ENCODE results near the gene DRD5.

DNA sequence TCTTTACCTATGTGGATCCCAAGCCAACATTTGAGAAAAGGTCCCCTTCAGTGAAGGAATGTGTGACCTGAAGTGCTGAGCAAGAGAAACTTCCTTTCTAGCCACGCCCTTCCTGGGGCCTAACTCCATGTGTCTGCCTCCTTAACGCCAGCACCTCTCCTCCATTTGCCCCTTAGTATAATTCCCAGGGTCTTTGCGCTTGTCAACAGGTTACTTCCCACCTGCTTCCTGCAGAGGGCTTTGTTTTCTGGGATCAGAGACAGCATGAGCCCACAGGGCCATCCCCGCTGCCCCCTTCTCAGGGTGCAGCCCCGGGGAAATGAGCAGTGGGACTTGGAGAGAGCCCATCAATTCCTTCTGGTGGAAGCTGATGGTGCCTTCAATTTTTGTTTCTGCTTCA is 45.9 kb upstream of the DRD5 start:
- TF ChIP-seq POLR2AphosphoS5 (IDR thresholded peaks at IDR 0.05) (no peak), EP300 (IDR thresholded peaks at IDR 0.05) (no peak), POLR2A (IDR thresholded peaks at IDR 0.05) (no peak)
- TF ChIP-seq, protein P1, sequence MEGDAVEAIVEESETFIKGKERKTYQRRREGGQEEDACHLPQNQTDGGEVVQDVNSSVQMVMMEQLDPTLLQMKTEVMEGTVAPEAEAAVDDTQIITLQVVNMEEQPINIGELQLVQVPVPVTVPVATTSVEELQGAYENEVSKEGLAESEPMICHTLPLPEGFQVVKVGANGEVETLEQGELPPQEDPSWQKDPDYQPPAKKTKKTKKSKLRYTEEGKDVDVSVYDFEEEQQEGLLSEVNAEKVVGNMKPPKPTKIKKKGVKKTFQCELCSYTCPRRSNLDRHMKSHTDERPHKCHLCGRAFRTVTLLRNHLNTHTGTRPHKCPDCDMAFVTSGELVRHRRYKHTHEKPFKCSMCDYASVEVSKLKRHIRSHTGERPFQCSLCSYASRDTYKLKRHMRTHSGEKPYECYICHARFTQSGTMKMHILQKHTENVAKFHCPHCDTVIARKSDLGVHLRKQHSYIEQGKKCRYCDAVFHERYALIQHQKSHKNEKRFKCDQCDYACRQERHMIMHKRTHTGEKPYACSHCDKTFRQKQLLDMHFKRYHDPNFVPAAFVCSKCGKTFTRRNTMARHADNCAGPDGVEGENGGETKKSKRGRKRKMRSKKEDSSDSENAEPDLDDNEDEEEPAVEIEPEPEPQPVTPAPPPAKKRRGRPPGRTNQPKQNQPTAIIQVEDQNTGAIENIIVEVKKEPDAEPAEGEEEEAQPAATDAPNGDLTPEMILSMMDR (IDR thresholded peaks at IDR 0.05) = no peak

Data from gastroesophageal sphincter (tissue), 3 donors.